ENCODE data around the gene ALPK3. TPM values are rescaled to one million over a fixed set of nuclear protein-coding genes. Genes with fewer than 3 reads are reported as not detected.

Gene ALPK3
- polyA plus RNA-seq, 1 donor (not counting 4 experiments of a cell fraction or from before 2014, with no cell fraction given): 0.07 TPM

DNA sequence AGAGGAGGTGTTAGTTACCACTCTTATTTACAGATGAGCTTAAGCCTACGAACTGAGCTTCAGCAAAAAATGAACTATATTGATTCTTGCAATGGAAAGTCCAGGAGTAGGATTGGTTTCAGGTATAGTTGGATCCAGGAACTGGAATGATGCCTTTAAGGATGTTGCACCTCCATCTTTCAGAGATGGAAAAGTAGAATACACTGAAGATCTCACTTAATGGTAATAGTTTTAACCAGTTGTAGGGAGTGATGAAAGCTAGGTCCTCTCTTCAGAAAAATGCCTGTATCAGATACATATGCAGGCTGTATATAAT, 69.8 kb downstream of the ALPK3 start:
- H3K27ac ChIP-seq (ENCODE audit: control insufficient read depth, insufficient read depth, low read length): no peak overlapping the region
- H3K79me2 ChIP-seq (ENCODE audit: control insufficient read depth, insufficient read depth, low read length): no peaks in the 10 kb centered on the region
- no peaks in the 10 kb centered on the region for H4K20me1 ChIP-seq (ENCODE audit: control insufficient read depth, extremely low read depth, insufficient read depth, low read length)
- no peak overlapping the region for H3K9ac ChIP-seq (ENCODE audit: control insufficient read depth, extremely low read depth, insufficient read depth, low read length)
- H3K4me1 ChIP-seq (ENCODE audit: control insufficient read depth, extremely low read depth, insufficient read depth, low read length): no peaks in the 10 kb centered on the region
- no peaks in the 10 kb centered on the region for H3K27me3 ChIP-seq (ENCODE audit: control insufficient read depth, extremely low read depth, insufficient read depth, low read length)
- dilution Hi-C loops (cut with MboI; ENCODE audit: extremely low pct_ligation_motif_present, low sequenced_read_pairs): no loop called here
- no peaks in the 10 kb centered on the region for H3K9me1 ChIP-seq (ENCODE audit: control insufficient read depth, extremely low read depth, insufficient read depth, low read length)
- no peaks in the 10 kb centered on the region for H3K36me3 ChIP-seq (ENCODE audit: control insufficient read depth in 2 of 2, extremely low read depth in 1 of 2, insufficient read depth in 2 of 2, low read length in 2 of 2)
- no peak overlapping the region for H3K4me3 ChIP-seq (ENCODE audit: control insufficient read depth in 2 of 3, extremely low read depth in 1 of 3, insufficient read depth in 2 of 3, low read depth in 1 of 3, low read length in 3 of 3)
- H3K9me3 ChIP-seq (ENCODE audit: control insufficient read depth, low read depth, low read length): no peaks in the 10 kb centered on the region
- H3K4me2 ChIP-seq (ENCODE audit: control insufficient read depth, extremely low read depth, insufficient read depth, low read depth, low read length): no peak overlapping the region
- DNase-seq (ENCODE audit: low read depth, low spot score) (no peak), FAIRE-seq (no peak)
- no peak overlapping the region for H2AFZ ChIP-seq (ENCODE audit: control insufficient read depth, low read length)
- TF ChIP-seq EZH2 (IDR thresholded peaks at IDR 0.05; ENCODE audit: low read length) (no peak), CTCF (optimal IDR thresholded peaks at IDR 0.05 in 1 of 3, IDR thresholded peaks at IDR 0.05 in 1 of 3, conservative IDR thresholded peaks at IDR 0.05 in 1 of 3; ENCODE audit: extremely low read depth in 1 of 3, insufficient read depth in 2 of 3, low read length in 3 of 3) (no peak)

DNA sequence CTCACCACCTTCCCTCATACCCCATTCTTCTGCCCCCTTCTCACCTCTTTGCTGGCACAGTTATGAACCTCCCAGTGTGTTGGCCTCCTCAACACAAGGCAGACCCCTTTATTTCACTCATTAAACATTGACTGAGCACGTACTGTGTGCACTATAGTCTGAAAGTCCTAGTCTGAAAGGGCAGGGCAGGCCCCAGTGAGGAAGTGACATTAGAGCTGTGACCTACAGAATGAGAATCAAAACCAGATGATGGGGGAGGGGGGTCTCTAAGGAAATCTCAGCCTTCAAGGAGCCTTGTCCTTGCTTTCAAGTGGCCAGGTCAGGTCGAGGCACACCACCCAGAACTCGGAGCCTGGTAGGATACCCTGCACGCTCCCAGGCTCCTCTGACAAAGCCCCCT, 70.8 kb downstream of the ALPK3 start:
- dilution Hi-C loops (cut with MboI; ENCODE audit: extremely low pct_ligation_motif_present, low sequenced_read_pairs): no loop called here
- FAIRE-seq: no peak

More for the DNA sequence above, 70.8 kb downstream of the ALPK3 start:
- Histone ChIP-seq H3K4me2 (ENCODE audit: control insufficient read depth, extremely low read depth, insufficient read depth, low read depth, low read length) (no peak overlapping the region), H3K9me3 (ENCODE audit: control insufficient read depth, low read depth, low read length) (no peaks in the 10 kb centered on the region), H2AFZ (ENCODE audit: control insufficient read depth, low read length) (no peak overlapping the region), H4K20me1 (ENCODE audit: control insufficient read depth, extremely low read depth, insufficient read depth, low read length) (no peaks in the 10 kb centered on the region), H3K9me1 (ENCODE audit: control insufficient read depth, extremely low read depth, insufficient read depth, low read length) (no peaks in the 10 kb centered on the region), H3K4me3 (ENCODE audit: control insufficient read depth in 2 of 3, extremely low read depth in 1 of 3, insufficient read depth in 2 of 3, low read depth in 1 of 3, low read length in 3 of 3) (no peak overlapping the region), H3K4me1 (ENCODE audit: control insufficient read depth, extremely low read depth, insufficient read depth, low read length) (no peaks in the 10 kb centered on the region), H3K27ac (ENCODE audit: control insufficient read depth, insufficient read depth, low read length) (no peak overlapping the region), H3K36me3 (ENCODE audit: control insufficient read depth in 2 of 2, extremely low read depth in 1 of 2, insufficient read depth in 2 of 2, low read length in 2 of 2) (no peaks in the 10 kb centered on the region), H3K9ac (ENCODE audit: control insufficient read depth, extremely low read depth, insufficient read depth, low read length) (no peak overlapping the region), H3K27me3 (ENCODE audit: control insufficient read depth, extremely low read depth, insufficient read depth, low read length) (no peaks in the 10 kb centered on the region), H3K79me2 (ENCODE audit: control insufficient read depth, insufficient read depth, low read length) (no peaks in the 10 kb centered on the region)
- DNase-seq (ENCODE audit: low read depth, low spot score): no peak
- TF ChIP-seq EZH2 (IDR thresholded peaks at IDR 0.05; ENCODE audit: low read length): no peak
- no peak for TF ChIP-seq CTCF (optimal IDR thresholded peaks at IDR 0.05 in 1 of 3, IDR thresholded peaks at IDR 0.05 in 1 of 3, conservative IDR thresholded peaks at IDR 0.05 in 1 of 3; ENCODE audit: extremely low read depth in 1 of 3, insufficient read depth in 2 of 3, low read length in 3 of 3)
